GM12878 (cell line): ENCODE measurements around the gene MB21D2. TPM values are rescaled to one million over a fixed set of nuclear protein-coding genes. Genes with fewer than 3 reads are reported as not detected.

ENCODE experiments used
- ATAC-seq: fragments of 200-7000 bp; cut with Tn5 transposase; 3 replicates; pipeline ENCODE4 v1.9.1; 2020; ENCODE audit warnings: mild to moderate bottlenecking, moderate library complexity
- BruUV-seq: library from RNA; stranded (reverse); fragments of 400-500 nt; replicated peaks from 2 replicates; lab custom pipeline; 2021; lab: Mats Ljungman, UMichigan
- CTCF ChIA-PET: fragments of 300-600 bp; sonication (Branson Sonifier 250); formaldehyde crosslinking; extraction: SDS; loops from one replicate; lab custom pipeline; 2021; ENCODE audit warnings: inconsistent platforms; lab: Yijun Ruan, JAX
- POLR2A ChIA-PET: fragments of 350-600 bp; formaldehyde crosslinking; extraction: SDS; loops from one replicate; lab custom pipeline; 2021; ENCODE audit warnings: inconsistent platforms; lab: Charles Lee
- RAD21 ChIA-PET: fragments of 300-600 bp; sonication (Branson Sonifier 250); formaldehyde crosslinking; loops from one replicate; lab custom pipeline; 2023; ENCODE audit warnings: antibody characterized with exemption; ENCODE audit not compliant: unreplicated experiment; lab: Charles Lee
- SMC1A ChIA-PET: fragments of 300-600 bp; sonication (Branson Sonifier 250); formaldehyde crosslinking; loops from one replicate; lab custom pipeline; 2023; ENCODE audit not compliant: unreplicated experiment, uncharacterized antibody; lab: Charles Lee
- DNase-seq: peaks from one replicate; pipeline ENCODE4 v3.0.0-alpha.2; 2011; ENCODE audit warnings: low read depth, low spot score
- FAIRE-seq: peaks from 3 replicates; lab custom pipeline; 2011; peaks lifted over from hg19 to GRCh38; lab: Jason Lieb, UNC
- H2AFZ ChIP-seq: 2 replicates; pipeline ENCODE4 v1.6.0; 2011; ENCODE audit warnings: low read depth, low read length, control low read depth; ENCODE audit not compliant: control insufficient read depth
- H3K27ac ChIP-seq: 2 replicates; pipeline ENCODE4 v1.5.1; 2011; ENCODE audit warnings: control low read depth; ENCODE audit not compliant: control insufficient read depth, insufficient read depth
- H3K27me3 ChIP-seq, 2 experiments: replicated peaks in 1 of 2; 2 replicates each; pipeline versions ENCODE4 v1.6.0 to v1.6.1; 2011; ENCODE audit warnings: low read length in 1 of 2; ENCODE audit not compliant: control insufficient read depth in 2 of 2, insufficient read depth in 2 of 2
- H3K36me3 ChIP-seq, 2 experiments: 2 replicates each; pipeline ENCODE4 v1.5.1; 2011; ENCODE audit warnings: low read length in 1 of 2; ENCODE audit not compliant: control insufficient read depth in 2 of 2, insufficient read depth in 2 of 2
- H3K4me1 ChIP-seq: 2 replicates; pipeline ENCODE4 v1.6.1; 2011; ENCODE audit warnings: mild to moderate bottlenecking, low read length, moderate library complexity, mixed read lengths; ENCODE audit not compliant: control insufficient read depth, insufficient read depth
- H3K4me2 ChIP-seq: 2 replicates; pipeline ENCODE4 v1.6.0; 2011; ENCODE audit warnings: control low read depth; ENCODE audit not compliant: control insufficient read depth, insufficient read depth
- H3K4me3 ChIP-seq: fragments of 200-600 bp; sonication (generic); 2 replicates; pipeline ENCODE4 v1.5.1; 2016
- H3K79me2 ChIP-seq: 2 replicates; pipeline ENCODE4 v1.6.0; 2011; ENCODE audit warnings: low read length; ENCODE audit not compliant: control insufficient read depth, insufficient read depth
- H3K9ac ChIP-seq: 2 replicates; pipeline ENCODE4 v1.8.0; 2011; ENCODE audit warnings: low read length, control low read depth, mixed read lengths; ENCODE audit not compliant: control insufficient read depth, insufficient read depth
- H3K9me3 ChIP-seq: replicated peaks from 3 replicates; pipeline ENCODE4 v1.5.1; 2011; ENCODE audit warnings: mild to moderate bottlenecking, low read length; ENCODE audit not compliant: control insufficient read depth, insufficient read depth
- H4K20me1 ChIP-seq: 2 replicates; pipeline ENCODE4 v1.6.0; 2011; ENCODE audit not compliant: control insufficient read depth, insufficient read depth
- ATF3 ChIP-seq: IDR thresholded peaks from 2 replicates; pipeline ENCODE4 v1.6.1; 2011; ENCODE audit warnings: low read depth, mild to moderate bottlenecking, low read length, moderate library complexity, borderline replicate concordance; ENCODE audit errors: extremely low read depth
- BCLAF1 ChIP-seq: fragments of 450-650 bp; IDR thresholded peaks from 2 replicates; pipeline ENCODE4 v1.6.1; 2017; ENCODE audit warnings: antibody characterized with exemption, mild to moderate bottlenecking, moderate library complexity
- ETV6 ChIP-seq, 2 experiments: fragments of 450-650 bp in 1 of 2; IDR thresholded peaks in 1 of 2; conservative IDR thresholded peaks in 1 of 2; 2 replicates each; pipeline ENCODE4 v1.6.1; 2014; ENCODE audit warnings: antibody characterized with exemption in 1 of 2, borderline replicate concordance in 1 of 2, low read depth in 1 of 2, mild to moderate bottlenecking in 1 of 2, moderate library complexity in 1 of 2
- EZH2 ChIP-seq: IDR thresholded peaks from 2 replicates; pipeline ENCODE4 v1.6.1; 2012; ENCODE audit warnings: low read depth, mild to moderate bottlenecking, control low read depth, inconsistent platforms, low read length, borderline replicate concordance; ENCODE audit not compliant: control insufficient read depth
- GATAD2B ChIP-seq: fragments of 450-650 bp; conservative IDR thresholded peaks from 2 replicates; pipeline ENCODE4 v1.6.1; 2017; ENCODE audit warnings: low read depth, mild to moderate bottlenecking, moderate library complexity
- HDAC2 ChIP-seq: fragments of 200-600 bp; sonication (generic); IDR thresholded peaks from 2 replicates; pipeline ENCODE4 v1.6.1; 2017
- HDGF ChIP-seq: fragments of 450-650 bp; IDR thresholded peaks from 2 replicates; pipeline ENCODE4 v1.6.1; 2016; ENCODE audit warnings: antibody characterized with exemption
- JUNB ChIP-seq: IDR thresholded peaks from 2 replicates; pipeline ENCODE4 v1.6.1; 2016; ENCODE audit warnings: antibody characterized with exemption, mild to moderate bottlenecking
- NFYB ChIP-seq: IDR thresholded peaks from 2 replicates; pipeline ENCODE4 v1.6.1; 2011; ENCODE audit warnings: low read depth, mild to moderate bottlenecking, low read length, improper control_type of control experiment, moderate library complexity; ENCODE audit not compliant: insufficient read depth
- NR2C1 ChIP-seq: fragments of 450-650 bp; IDR thresholded peaks from 2 replicates; pipeline ENCODE4 v1.6.1; 2017; ENCODE audit warnings: antibody characterized with exemption, mild to moderate bottlenecking, moderate library complexity
- RCOR1 ChIP-seq: conservative IDR thresholded peaks from 2 replicates; pipeline ENCODE4 v1.6.1; 2012; ENCODE audit warnings: low read depth, low read length, improper control_type of control experiment
- SMAD1 ChIP-seq: fragments of 450-650 bp; IDR thresholded peaks from 2 replicates; pipeline ENCODE4 v1.6.1; 2018; ENCODE audit warnings: mild to moderate bottlenecking, low read depth; ENCODE audit not compliant: partially characterized antibody
- TCF3 ChIP-seq: IDR thresholded peaks from 2 replicates; pipeline ENCODE4 v1.6.1; 2012; ENCODE audit warnings: low read depth, mild to moderate bottlenecking, low read length, borderline replicate concordance; ENCODE audit not compliant: insufficient read depth
- TCF7 ChIP-seq: IDR thresholded peaks from 2 replicates; pipeline ENCODE4 v1.6.1; 2014; ENCODE audit warnings: antibody characterized with exemption, borderline replicate concordance
- ZNF622 ChIP-seq: fragments of 450-650 bp; IDR thresholded peaks from 2 replicates; pipeline ENCODE4 v1.6.1; 2017; ENCODE audit warnings: mild to moderate bottlenecking, inconsistent platforms
- WGBS: methylation state at CpG from one replicate; pipeline ENCODE4 v1.1.6; 2016; ENCODE audit warnings: low lambda C conversion rate; ENCODE audit not compliant: insufficient replicate concordance, insufficient coverage; ENCODE audit errors: missing lambda C conversion rate; 5-methylcytosine and 5-hydroxymethylcytosine counted together
- in situ Hi-C: fragments of 300-500 bp; cut with MboI; formaldehyde crosslinking; loops from 9 replicates; pipeline ENCODE4 v1.14.3; 2018; ENCODE audit warnings: mixed read lengths
- intact Hi-C: fragments of 100-400 bp; cut with micrococcal nuclease; formaldehyde crosslinking; loops from one replicate; pipeline ENCODE4 v1.14.2; 2022; ENCODE audit not compliant: unreplicated experiment
- polyA plus RNA-seq, 11 experiments: library from polyadenylated mRNA; depleted of rRNA in 4 of 11; unstranded in 6 of 11; stranded (reverse) in 5 of 11; fragments of >200 nt; fragmentation: Nextera tagmentation in 4 of 11; fragmentation: Illumina TruSeq in 1 of 11; extraction: Ambion mirVana in 4 of 11; extraction: Trizol in 1 of 11; gene quantifications; 1 replicate in 1 of 11; 2 replicates in 10 of 11; pipeline versions ENCODE4 v1.2.1 to v1.2.3, GENCODE V29; 2011 to 2016; ENCODE audit warnings: inconsistent platforms in 2 of 11, missing spikeins in 2 of 11, low read depth in 1 of 11
- total RNA-seq, 4 experiments: library from RNA; depleted of rRNA in 3 of 4; stranded (reverse); fragments of >200 nt in 3 of 4; fragmentation: Illumina TruSeq in 1 of 4; extraction: Trizol in 1 of 4; gene quantifications; 2 replicates each; pipeline versions ENCODE4 v1.2.1 to v1.2.3, GENCODE V29; 2013 to 2021

MB21D2 gene
- total and polyA plus RNA-seq, 10 of the 15 experiments (the other 5 are each of a cell fraction or from before 2014, with no cell fraction given): 7.9 to 21.2 (median 15.3) TPM

- CTCF ChIA-PET: no interaction called here
- Histone ChIP-seq H3K4me1 (no peaks in the 10 kb centered on the region), H3K9ac (no peak overlapping the region), H3K36me3 (no peaks in the 10 kb centered on the region), H3K27ac (no peak overlapping the region), H3K4me2 (no peak overlapping the region), H3K27me3 (0 out of 4 replicates have a peak, but pooled peaks cover 0 to 3% of the 10 kb centered on the region in 2 experiments), H3K79me2 (no peaks in the 10 kb centered on the region)
- POLR2A ChIA-PET: no interaction called here
- no peak for DNase-seq
- in situ Hi-C loops: no loop called here
- no peak for FAIRE-seq
- WGBS: 13% methylated on average over 7 of the region's 7 CpGs
- no TSS peak for BruUV-seq
- SMC1A ChIA-PET: no interaction called here
- ATAC-seq: no peak
- TF ChIP-seq NR2C1 (no peak), SMAD1 (no peak), RCOR1 (no peak), HDAC2 (no peak), GATAD2B (no peak), ETV6 (conservative IDR thresholded peaks at IDR 0.05 in 1 of 2, IDR thresholded peaks at IDR 0.05 in 1 of 2; ENCODE audit: borderline replicate concordance in 1 of 2, low read depth in 1 of 2) (no peak), TCF3 (no peak), HDGF (no peak), EZH2 (no peak), TCF7 (no peak), ATF3 (no peak), BCLAF1 (no peak), NFYB (no peak), JUNB (no peak), ZNF622 (no peak)
- TF ChIP-seq, all 136 proteins: peak for 0
- no peaks in the 10 kb centered on the region for H4K20me1 ChIP-seq
- intact Hi-C loops: no loop called here
- H3K9me3 ChIP-seq: no peaks in the 10 kb centered on the region
- RAD21 ChIA-PET: no interaction called here
- no peak overlapping the region for H3K4me3 ChIP-seq
- H2AFZ ChIP-seq: no peak overlapping the region
These were observed 159.0 kb downstream of the MB21D2 start for GRCh38 chr3:192758654-192759053.
